NCI-H446 (cell line): ENCODE measurements around the gene CALD1.
"Not testable (repeated sequence)": the region's sequence is repeated elsewhere in the genome, so short reads cannot be mapped to it uniquely, and the experiment has no call there.

Experiments
- DNase-seq, 2 experiments: peaks; one replicate each; lab custom pipeline; 2025; lab: John Stamatoyannopoulos, UW

Gene CALD1

DNA sequence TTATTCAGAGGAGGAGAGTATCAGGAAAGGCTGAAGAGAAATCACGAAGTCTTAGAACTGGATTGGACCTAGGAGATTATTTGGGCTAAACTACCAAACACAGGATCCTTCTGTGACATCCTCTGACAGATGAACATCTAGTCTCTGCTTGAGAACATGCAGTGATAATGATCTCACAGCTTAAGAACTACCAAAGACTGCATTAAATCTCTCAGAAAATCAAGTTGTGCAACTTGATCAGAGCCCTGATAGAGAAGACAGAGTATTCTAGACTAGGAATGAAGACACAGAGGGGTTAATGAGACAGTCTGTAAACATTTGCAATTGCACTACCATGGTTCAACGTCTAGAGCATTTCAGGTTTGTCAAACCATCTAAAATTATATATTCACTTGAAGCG lies 169.7 kb downstream of the CALD1 start:
- no peak for DNase-seq

- peak in 1 of 2 experiments; percentile 41 for DNase-seq
These were observed 175.0 kb downstream of the CALD1 start for GRCh38 chr7:134954197-134955082.

- no peak for DNase-seq
These were observed 177.6 kb downstream of the CALD1 start for GRCh38 chr7:134957005-134957404.

GRCh38 chr7:134959810-134960209 lies 180.4 kb downstream of the CALD1 start:
- DNase-seq = no peak

GRCh38 chr7:134962270-134962780 lies 182.9 kb downstream of the CALD1 start:
- DNase-seq = no peak

DNA sequence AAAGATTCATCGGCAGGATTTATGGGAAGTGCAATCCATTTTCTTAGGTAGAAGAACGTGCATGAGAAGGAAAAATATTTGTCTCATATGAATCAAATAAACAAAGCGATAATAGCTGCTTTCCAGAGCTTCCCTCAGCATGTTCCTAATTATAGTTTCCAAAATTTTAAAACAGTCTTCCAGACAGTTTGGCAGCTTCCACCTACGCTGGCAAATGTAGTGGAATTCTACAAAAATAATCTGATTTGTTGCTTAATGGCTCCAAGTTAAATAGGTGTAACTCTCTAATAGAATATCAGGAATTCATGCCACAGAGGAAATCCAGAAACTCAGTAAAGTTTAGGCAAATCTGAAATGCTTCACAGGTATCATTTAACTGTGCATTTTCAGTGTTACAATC lies 183.6 kb downstream of the CALD1 start:
- no peak for DNase-seq

DNA sequence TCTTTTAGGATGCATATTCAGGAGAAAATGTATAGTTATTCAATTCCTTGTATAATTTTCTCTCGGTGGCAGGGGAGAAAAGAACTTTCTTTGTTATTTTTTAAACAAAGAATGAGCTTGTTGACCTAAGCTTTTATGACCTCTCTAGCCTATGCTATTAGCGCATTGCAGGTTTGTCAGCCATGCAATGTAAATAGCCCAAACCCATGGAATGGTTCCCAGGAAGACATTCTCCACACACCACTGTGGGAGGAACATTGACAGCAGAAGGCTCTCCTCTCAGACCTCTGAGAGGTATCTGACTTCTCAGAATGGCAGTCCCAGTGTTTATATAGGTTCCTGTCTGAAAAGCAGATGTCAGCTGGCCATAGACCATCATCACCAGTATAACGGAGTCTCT lies 187.3 kb downstream of the CALD1 start:
- no peak for DNase-seq

GRCh38 chr7:134968110-134968509 lies 188.7 kb downstream of the CALD1 start:
- DNase-seq = no peak

GRCh38 chr7:134981645-134982044 lies 202.2 kb downstream of the CALD1 start:
- not testable (repeated sequence) for DNase-seq

DNA sequence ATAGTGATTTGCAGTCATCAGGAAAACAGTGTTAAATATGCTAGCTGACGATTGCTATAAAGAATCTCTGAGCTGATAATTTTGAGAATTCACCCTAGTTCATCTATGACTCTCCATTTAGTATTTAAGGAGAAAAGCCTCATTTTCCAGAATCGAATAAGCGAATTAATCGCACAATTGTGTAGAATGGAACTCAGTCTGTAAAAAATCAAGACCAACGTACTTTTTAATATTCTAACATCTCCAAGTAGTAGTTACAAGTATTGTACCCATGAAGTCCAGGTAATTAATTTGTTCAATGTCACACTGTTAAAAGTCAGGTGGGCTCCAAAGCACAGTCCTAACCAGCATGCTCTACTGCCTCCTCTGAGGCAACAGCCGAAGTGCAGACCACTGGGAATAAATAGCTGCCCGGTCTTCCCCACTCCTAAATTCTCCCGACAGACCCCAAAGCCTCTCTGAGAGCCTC lies 206.5 kb downstream of the CALD1 start:
- DNase-seq = no peak

DNA sequence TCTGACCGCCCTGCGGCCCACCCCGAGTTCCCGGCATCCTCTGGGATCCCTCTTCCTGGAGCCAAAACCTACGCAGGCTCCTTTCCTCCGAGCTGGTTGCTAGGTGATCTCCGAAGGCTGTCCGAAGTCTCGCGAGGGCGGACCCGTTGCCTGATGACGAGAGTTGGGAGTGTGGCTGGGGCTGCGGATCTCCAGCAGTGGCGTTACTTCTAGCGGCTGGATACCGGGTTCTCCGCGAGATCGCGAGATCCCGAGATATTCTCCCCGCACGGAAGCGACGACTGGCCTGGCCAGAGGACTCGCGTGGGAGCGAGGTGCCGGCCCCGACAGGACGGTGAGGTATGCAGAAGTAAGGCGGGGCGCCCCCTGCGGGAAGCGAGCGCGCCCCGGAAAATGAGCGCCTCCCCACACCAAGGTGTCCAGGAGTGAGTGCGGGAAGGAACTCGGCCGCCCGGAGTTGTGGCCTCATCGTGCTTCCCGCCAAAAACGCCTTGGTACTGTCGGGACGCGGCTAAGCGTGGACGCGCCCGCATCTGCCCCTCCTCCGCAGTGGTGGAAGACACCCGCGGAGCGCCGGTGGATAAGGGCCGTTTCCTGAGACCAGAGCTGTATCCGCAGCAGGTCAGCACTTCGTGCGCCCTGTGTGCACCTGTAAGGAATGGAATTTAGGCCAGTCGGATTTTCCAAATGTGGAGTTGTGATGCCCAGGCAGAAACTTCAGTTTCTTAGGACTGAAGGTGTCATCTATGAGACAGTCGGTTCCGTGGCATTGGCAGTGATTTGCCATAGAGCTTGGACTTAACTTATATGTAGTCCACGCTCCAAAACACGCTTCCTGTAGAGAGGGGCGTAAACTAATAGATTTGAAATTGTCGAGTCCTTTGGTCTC lies 207.2 kb downstream of the CALD1 start, which contains the start of gene AGBL3:
AGBL3 (plus strand) TSS at position 146 of the 889 bp plus-strand sequence. CDS start 1,426 bp downstream, outside the sequence.
- peak; percentile 88 to 96 for DNase-seq

DNA sequence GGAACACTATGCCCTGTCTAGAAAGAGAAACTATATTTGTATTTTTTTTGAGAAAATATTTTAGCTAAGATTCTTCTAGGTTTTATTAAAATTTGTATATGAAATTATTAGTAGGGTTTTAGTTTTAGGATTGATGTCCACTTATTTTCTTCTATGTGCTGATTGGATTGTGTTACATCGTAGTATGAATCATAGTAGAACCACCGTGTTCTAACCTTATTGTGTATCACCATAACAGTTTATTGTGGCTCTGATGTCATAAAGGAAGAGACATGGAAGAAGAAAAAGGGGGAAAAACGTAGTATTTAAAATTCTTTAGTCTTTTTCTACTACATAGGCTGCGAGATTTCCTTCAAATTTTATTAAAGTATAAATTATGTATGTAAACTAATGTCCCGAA lies 208.7 kb downstream of the CALD1 start:
- no peak for DNase-seq

DNA sequence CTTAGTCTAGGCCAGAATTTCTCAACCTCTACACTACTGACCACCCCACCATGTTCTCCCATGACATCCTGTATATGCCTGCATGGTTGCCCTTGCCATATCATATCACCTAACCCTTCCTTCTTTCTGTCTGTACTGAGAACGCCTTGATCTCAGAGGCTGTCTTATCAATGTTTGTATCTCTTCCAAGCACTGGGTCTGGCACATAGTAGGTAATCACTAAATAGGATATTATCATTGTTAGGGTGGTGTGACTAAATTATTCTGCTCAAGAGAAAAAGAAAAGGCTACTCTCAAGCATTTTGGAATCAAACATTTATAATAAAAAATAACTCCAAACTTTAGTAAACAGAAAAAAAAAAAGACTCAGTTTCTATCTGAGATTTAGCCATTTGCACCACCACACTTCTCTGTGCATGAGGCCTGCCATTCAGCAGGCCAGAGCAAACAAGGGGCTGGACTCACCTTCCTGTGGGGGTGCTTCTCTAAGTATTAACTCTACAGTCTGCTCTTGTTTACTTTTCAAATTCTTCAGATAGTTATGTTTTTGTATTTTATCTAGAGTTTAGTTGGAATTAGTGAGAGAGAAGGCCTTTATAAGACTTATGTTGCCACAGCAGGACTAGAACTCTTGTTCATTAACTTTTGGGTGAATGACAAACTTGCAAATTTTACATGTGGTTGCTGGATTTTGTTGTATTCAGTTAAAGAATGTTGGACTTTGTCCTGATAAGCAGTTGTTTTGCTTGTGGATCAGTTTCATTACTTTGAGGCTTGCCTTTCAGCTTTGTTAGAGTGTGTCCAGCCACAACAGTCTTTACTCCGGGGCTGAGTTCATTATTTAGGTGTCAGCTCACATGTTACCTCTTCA lies 212.3 kb downstream of the CALD1 start:
- no peak for DNase-seq

DNA sequence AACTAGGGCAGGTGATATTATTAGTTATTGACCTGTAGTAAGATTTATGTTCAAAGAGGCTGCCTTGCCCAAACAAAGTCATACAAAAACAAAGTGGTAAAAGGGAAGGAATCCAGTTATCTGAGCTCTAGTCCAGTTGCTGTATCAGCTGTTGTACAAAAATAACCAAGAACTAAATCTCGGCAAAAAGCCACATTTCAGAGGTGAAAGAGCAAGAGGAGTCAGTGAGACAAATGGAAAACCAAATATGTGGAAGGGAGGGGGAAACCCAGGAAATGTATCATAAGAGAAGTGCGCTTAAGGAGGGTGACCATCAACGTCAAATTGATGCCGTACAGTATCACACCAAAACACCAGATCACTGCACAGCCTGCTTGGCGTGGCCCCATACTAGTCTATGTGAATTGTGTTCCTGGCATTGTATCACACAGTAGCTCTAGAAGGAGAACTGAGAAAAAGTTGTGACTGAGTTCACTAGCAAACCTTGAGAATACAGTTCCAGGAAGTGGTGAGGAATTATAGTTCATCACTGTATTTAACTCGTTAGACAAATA lies 213.3 kb downstream of the CALD1 start:
- no peak for DNase-seq

- DNase-seq = no peak
These were observed 214.5 kb downstream of the CALD1 start for GRCh38 chr7:134993877-134994456.

DNA sequence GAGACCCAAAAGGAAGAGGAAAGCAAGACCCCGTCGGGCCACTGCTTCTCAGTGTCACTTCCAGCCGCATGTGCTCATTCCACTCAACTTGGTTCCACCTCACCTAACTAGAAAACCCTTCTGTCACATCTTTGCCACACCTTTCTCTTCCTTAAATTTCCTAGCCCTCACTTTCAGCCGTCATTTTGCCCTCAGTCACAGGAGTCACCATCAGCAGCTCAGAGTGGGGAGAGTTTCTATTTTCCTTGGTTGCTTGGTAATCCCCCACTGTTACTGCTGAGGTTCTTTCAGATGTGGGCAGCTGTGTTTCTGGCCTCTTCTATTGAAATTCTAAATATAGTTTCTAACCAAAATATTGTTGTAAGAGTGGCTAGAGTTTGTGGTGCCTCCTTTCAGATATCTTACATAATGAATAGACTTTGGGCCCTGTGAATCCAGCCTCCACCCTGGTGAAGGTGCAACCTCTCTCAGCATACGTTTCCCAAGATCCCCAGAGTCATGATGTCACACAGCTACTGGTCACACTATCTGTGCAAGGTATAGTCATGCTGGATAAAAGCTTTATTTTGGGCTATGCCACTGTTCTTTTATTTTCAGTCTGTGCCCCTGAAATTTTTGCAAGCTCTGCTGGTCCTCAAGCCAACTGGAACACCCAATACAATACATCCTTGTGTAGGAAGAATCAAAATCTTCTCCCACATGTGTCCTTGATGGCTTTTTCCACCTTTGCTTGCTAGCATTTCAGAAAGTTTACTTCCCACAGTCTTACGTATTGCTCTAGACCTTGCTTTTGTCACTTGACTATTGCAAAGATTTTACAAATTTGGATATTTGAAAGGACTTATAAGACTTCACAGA lies 216.0 kb downstream of the CALD1 start:
- DNase-seq = no peak

GRCh38 chr7:134996097-134996550 lies 216.7 kb downstream of the CALD1 start:
- DNase-seq = no peak

DNA sequence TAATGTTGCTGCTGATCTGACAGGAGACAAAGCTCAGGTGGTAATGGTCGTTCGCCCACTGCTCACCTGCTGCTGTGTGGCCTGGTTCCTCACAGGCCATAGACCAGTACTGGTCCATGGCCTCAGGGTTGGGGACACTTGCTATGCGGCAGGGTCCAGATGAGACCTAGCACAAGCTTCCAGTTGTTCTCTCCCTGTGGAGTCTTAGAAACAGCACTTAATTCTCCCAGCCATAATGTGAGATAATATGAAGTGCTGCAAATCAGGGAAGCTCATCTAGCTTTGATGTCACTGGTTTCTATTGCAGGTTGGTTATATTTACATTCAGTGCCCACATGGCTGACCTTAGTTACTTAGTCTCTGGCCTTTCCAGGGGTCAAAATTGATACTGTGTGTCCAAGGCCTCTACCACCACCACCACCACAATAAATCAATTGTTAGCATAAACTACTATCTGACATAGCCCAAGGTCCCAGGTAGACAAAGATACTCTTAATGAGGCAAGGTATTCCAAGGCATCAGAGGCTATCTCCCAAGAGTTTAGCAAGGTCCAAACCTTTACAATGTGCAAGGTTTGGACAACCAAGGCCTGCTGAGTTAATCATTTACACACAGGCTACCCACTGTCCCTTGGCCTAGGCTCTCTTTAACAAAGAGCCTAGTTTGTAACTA lies 217.9 kb downstream of the CALD1 start:
- no peak for DNase-seq

GRCh38 chr7:134999136-134999535 lies 219.7 kb downstream of the CALD1 start:
- DNase-seq = no peak
